NCI-H2107 treated with DMSO at 0.1 percent for 48 hours (cell line): ENCODE results near the gene CDC26.
"Not testable (repeated sequence)": the region's sequence is repeated elsewhere in the genome, so short reads cannot be mapped to it uniquely, and the experiment has no call there.

ENCODE experiments used
- DNase-seq: peaks from one replicate; lab custom pipeline; 2025; ENCODE audit not compliant: unreplicated experiment; lab: John Stamatoyannopoulos, UW

CDC26 gene

DNA sequence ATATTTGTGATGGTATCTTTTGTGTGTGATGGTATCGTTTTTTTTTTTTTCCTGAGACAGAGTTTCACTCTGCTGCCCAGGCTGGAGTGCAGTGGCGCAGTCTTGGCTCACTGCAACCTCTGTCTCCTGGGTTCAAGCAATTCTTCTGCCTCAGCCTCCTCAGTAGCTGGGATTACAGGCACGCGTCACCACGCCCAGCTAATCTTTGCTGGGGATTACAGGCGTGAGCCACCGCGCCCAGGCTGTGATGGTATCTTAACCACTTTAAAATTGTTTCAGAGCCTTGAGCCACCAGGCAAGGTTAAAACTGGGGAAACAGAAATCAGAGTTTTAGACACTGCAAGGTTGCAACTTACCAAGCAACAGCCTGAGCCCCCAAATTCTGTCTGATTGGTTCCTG lies 20.9 kb upstream of the CDC26 start:
- DNase-seq, result not testable (repeated sequence)

GRCh38 chr9:113293285-113293878 lies 18.0 kb upstream of the CDC26 start:
- DNase-seq, result no peak

DNA sequence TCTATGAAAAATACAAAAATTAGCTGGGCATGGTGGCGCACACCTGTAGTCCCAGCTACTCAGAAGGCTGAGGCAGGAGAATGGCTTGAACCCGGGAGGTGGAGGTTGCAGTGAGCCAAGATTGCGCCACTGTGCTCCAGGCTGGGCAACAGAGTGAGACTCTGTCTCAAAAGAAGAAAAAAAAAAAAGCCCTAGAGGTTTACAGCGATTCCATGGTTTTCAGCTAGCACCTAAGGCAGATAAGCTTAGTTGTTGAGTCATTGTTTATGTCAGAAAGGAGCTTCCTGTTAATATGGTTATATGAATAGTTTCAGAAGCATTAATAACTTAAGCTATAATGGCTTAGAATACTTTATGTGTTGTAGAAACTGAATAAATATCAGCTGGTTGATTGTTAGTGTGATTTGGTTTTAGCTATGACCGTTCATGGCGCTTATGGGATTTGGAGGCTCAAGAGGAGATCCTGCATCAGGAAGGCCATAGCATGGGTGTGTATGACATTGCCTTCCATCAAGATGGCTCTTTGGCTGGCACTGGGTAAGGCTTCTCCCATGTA lies 14.8 kb upstream of the CDC26 start:
- no peak for DNase-seq

DNA sequence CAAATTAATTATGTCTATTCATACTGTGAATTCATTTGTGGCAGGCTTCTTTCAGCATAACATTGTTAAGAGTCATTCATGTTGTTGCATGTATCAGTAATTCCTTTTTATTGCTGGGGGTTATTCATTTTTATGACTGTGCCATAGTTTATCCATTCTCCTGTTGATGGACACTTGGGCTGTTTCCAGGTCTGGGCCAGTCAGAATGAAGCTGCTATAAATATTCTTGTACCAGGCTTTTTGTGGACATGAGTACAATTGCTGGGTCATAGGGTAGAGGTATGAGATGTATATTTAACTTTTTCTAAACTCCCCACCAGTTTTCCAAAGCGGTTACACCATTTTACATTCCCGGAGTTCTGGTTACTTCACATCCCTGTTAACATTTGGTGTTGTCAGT lies 13.7 kb upstream of the CDC26 start:
- no peak for DNase-seq

GRCh38 chr9:113281356-113281755 lies 6.0 kb upstream of the CDC26 start:
- no peak for DNase-seq

- no peak for DNase-seq
Measured at GRCh38 chr9:113278840-113279239, 3.5 kb upstream of the CDC26 start.

DNA sequence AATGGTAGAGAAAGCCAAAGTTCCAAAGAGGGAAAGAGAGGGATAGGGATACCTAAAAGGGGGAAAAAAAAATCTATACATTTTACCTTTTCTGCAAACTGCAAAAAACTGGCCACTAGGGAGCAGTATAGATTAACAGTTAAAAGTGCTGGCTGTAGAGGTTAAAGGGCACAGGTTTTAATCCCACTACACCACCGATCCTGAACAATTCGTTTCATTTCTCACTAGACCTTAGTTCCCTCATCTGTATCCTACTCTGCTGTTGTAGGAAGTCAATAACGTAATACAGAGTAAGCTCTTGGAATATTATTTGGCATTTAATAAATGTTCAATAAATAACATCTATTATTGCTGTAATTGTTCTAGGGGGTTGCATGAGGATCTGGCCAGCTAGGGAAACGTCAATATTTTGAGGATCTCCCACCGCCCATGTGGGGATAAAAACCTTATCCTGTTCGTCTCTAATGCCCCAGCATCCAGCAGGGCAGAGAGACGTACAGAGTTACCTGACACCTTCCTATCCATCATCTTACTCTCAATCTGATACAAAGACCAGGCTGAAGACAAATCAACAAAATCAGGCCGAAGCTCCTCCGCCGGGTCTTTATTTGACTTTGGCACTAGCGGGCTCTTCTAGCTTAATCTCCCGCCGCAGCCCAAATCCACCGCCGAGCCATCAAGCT lies 757 bp downstream of the CDC26 start:
- peak; percentile 37 for DNase-seq

- DNase-seq, result no peak
Measured at GRCh38 chr9:113269871-113270270, 5.5 kb downstream of the CDC26 start.

DNA sequence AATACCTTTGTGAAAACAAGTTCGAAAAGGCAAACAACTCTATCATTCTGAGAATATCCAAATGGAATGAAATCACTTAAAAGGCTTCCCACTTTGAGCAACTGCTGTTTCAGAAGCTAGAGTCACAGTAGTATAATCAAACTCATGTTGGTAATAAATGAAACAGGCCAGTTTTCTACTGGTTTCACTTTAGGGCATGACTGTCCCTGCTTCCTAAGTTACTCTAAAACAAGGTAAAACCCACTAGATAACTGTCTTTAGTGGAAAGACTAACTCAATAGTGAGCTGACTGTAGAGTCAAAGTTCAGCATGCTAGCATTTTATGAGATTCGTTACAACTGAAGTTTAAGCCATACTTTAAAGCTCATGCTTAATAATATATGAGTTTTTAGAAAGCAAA lies 6.0 kb downstream of the CDC26 start:
- DNase-seq, result no peak

DNA sequence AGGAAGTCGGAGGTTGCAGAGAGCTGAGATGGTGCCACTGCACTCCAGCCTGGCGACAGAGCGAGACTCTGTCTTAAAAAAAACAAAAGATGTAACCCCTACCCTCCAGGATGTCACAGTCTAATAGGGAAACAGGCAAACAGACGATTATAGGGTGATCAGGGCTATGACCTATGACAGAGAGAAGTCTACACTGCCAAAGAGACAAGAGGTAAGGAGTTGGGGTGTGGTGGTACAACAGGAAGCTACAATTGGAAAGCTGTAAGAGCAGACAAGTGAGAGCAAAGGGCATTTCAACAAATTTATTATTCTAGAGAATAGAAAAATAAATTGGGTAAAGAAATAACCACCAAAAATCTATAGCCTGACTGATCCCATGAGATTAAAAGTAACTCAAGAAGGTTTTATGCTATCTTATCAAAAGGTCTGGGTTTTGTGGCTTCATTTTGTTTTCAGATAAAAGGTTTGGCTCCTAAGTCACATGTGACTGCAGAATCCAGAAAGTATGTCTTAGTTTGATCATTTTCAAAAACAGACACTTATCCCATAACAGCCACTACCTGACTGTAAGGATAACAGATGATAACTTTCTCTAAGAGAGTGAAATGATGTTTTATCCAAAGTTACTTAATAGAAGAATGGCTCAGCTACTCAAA lies 7.3 kb downstream of the CDC26 start:
- DNase-seq, result no peak

DNA sequence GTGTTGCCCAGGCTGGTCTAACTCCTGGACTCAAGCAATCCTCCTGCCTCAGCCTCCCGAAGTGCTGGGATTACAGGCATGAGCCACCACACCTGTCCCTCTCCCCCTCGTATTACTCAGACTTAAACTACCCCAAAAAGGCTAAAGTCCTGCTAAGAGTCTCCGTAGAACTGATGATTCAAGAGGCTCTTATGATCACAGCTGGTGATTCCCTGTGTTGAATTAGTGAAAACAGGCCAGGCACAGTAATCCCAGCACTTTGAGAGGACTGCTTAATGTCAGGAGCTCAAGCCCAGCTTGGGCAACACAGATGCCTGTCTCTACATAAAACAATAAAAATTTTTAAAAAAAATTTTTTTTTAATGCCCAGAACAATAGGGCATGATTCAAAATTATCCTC lies 9.2 kb downstream of the CDC26 start:
- DNase-seq, result no peak

DNA sequence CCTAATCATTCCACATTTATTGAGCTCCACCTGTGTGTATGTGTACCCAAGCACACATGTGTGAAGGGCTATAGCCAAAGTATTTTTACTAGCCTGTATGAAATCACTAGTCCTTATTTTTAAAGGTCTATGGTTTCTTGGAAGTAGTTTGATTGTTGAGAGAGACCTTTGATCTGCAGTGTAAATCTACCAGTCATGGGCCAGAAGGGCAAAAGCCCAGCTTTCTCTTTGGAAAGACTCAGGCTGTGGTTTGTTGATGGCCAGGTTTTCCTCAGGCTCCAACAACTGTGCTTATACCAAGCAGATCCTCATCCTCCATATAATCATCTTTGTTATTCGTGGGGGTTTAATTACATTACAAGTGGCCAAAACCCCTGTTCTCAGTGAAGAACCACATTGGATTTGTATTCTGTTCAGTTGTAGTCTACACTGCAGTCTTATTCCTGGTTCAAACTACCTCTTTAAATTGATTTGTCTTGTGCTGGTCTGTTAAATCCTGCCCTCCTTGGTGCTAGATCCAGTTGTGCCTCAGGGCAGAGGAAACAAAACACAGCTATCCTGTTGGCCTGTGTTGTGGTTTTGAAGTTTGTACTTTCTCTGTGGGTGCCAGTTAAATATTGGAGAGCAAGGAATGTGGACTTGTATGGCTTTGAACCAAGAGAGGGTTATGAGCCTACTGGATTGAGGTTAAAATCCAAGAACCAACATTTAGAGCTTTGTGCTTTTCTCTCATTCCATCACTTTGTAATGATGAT lies 13.3 kb downstream of the CDC26 start:
- DNase-seq, result no peak

- DNase-seq, result no peak
Measured at GRCh38 chr9:113258282-113258681, 17.1 kb downstream of the CDC26 start.

DNA sequence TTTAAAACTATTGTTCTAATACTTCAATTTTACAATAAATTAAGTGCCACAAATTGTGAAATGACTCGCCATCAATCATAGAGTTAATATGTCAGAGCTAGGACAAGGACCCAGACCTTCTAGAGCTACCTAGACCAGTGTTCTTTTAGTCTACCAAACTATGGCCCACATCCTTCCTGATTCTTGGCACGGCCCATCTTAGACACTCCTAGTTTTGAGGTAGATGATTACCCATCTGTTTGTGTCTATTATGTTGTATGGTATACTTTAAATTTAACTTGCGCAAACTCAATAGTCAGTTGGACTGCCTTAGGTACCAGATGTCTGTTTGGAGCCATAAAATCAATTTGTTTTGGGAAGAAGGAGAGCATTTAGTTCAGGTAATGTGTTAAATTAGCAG lies 17.5 kb downstream of the CDC26 start:
- no peak for DNase-seq

GRCh38 chr9:113255438-113255837 lies 19.9 kb downstream of the CDC26 start:
- DNase-seq, result no peak

GRCh38 chr9:113254991-113255390 lies 20.4 kb downstream of the CDC26 start:
- no peak for DNase-seq

- DNase-seq, result no peak
Measured at GRCh38 chr9:113250807-113251206, 24.6 kb downstream of the CDC26 start.

- not testable (repeated sequence) for DNase-seq
Measured at GRCh38 chr9:113249661-113250060, 25.7 kb downstream of the CDC26 start.

GRCh38 chr9:113247640-113248039 lies 27.7 kb downstream of the CDC26 start:
- no peak for DNase-seq

GRCh38 chr9:113246928-113247327 lies 28.4 kb downstream of the CDC26 start:
- DNase-seq, result no peak

GRCh38 chr9:113245894-113246293 lies 29.5 kb downstream of the CDC26 start:
- no peak for DNase-seq
